ENCODE data around the gene ACTA2.

Gene ACTA2

GRCh38 chr10:88888810-88889445, 63.6 kb downstream of the ACTA2 start:
- DNase-seq: no peak

DNA sequence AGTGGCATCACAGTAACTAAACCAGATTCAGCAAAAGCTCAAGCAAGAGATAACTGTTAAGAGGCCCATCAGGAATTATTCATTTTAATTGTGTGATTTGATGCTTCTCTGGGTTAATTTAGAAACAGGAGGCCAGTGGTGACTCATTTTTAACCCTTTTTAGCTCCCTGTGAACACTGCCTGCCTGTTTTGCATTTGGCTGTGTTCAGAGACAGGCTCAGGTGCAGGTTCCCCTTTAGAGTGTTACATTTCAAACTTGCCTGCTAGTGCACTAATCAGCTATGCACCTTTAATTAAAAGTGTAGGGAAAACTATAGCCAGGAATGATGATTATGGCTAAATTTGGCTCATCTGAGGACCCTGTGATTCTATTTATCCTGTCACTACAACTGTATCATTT, 66.0 kb downstream of the ACTA2 start:
- DNase-seq: no peak
